MCF 10A (cell line): ENCODE results near the gene BTK. TPM values are rescaled to one million over a fixed set of nuclear protein-coding genes. Genes with fewer than 3 reads are reported as not detected.

Source experiments
- BruUV-seq: library from RNA; stranded (reverse); fragments of 400-500 nt; replicated peaks from 2 replicates; lab custom pipeline; 2021; lab: Mats Ljungman, UMichigan
- CTCF ChIA-PET: fragments of 300-600 bp; sonication (Branson Sonifier 250); formaldehyde crosslinking; extraction: SDS; loops from one replicate; lab custom pipeline; 2021; ENCODE audit warnings: antibody characterized with exemption, inconsistent platforms; lab: Yijun Ruan, JAX
- POLR2A ChIA-PET: fragments of 300-600, 350-650 bp; sonication (Branson Sonifier 250); formaldehyde crosslinking; extraction: SDS; loops from one replicate; lab custom pipeline; 2020; ENCODE audit warnings: antibody characterized with exemption, inconsistent platforms; lab: Yijun Ruan, JAX
- DNase-seq: peaks from one replicate; pipeline ENCODE4 v3.0.0-alpha.2; 2018; ENCODE audit not compliant: unreplicated experiment
- H3K27ac Mint-ChIP-seq: one replicate; pipeline ENCODE4 v1.8.0; 2022; ENCODE audit warnings: mild to moderate bottlenecking, low read depth, mixed read lengths; ENCODE audit not compliant: unreplicated experiment
- H3K27me3 Mint-ChIP-seq: one replicate; pipeline ENCODE4 v1.8.0; 2022; ENCODE audit warnings: mixed read lengths; ENCODE audit not compliant: insufficient read depth, unreplicated experiment
- H3K36me3 Mint-ChIP-seq: one replicate; pipeline ENCODE4 v1.8.0; 2022; ENCODE audit warnings: mild to moderate bottlenecking, moderate library complexity, mixed read lengths; ENCODE audit not compliant: insufficient read depth, unreplicated experiment
- H3K4me1 Mint-ChIP-seq: one replicate; pipeline ENCODE4 v1.8.0; 2022; ENCODE audit warnings: mixed read lengths; ENCODE audit not compliant: insufficient read depth, unreplicated experiment
- H3K4me3 Mint-ChIP-seq: one replicate; pipeline ENCODE4 v1.8.0; 2022; ENCODE audit warnings: mild to moderate bottlenecking, moderate library complexity, mixed read lengths; ENCODE audit not compliant: unreplicated experiment
- H3K9me3 Mint-ChIP-seq: one replicate; pipeline ENCODE4 v1.8.0; 2022; ENCODE audit warnings: mixed read lengths; ENCODE audit not compliant: unreplicated experiment
- CTCF ChIP-seq: fragments of 200-600 bp; IDR thresholded peaks from one replicate; pipeline ENCODE4 v1.8.0; 2022; ENCODE audit warnings: antibody characterized with exemption, mild to moderate bottlenecking; ENCODE audit not compliant: unreplicated experiment
- intact Hi-C: fragments of 100-400 bp; cut with micrococcal nuclease; formaldehyde crosslinking; loops from 2 replicates; pipeline ENCODE4 v1.14.1; 2022
- total RNA-seq: library from RNA; stranded (reverse); gene quantifications from 2 replicates; pipeline ENCODE4 v1.2.3, GENCODE V29; 2022

Gene BTK
- total RNA-seq, 1 experiment from 2014 or later, result not detected

- H3K4me1 Mint-ChIP-seq, result no peaks in the 10 kb centered on the region
These were observed 26.0 kb downstream of the BTK start for GRCh38 chrX:101359966-101360365.

DNA sequence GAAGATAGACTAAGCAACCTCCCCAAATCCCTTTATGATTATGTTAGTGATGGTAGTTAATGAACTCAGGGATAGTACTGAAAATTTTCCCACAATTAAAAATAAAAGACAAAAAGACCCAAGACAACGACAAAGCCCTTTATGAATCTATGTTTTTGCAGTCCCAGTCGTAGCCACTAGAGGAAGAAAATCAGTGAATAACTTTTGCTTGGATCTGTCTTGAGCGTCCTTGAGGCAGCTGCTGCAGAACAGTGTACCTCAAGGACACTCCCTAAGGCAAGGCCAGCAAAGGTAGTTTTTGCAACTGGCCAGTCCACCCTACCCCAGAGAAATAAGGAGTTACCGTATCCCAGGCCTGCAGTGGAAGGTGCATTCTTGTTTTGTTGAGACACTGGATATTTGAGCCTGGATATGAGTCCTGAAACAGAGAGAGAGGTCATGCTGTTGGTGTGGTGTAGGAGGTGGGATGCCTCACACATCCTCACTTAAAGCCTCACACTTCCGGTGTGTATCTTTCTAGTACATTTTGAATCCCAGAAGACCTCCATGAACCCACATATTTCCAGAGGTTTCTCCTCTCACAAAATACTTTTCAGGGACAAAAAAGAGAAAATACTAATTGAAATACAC lies 28.7 kb downstream of the BTK start:
- H3K27me3 Mint-ChIP-seq, result peaks cover 60% of the 10 kb centered on the region
- H3K9me3 Mint-ChIP-seq, result no peaks in the 10 kb centered on the region
- no peak for TF ChIP-seq CTCF
- BruUV-seq, result no TSS peak
- intact Hi-C loops, result no loop called here
- CTCF ChIA-PET, result interaction anchor here (0.9 kb wide), 1 partner anchor 8 kb away, joined by 3 read pairs; no protein-coding TSS in a partner anchor
- POLR2A ChIA-PET, result no interaction called here
- no peaks in the 10 kb centered on the region for H3K36me3 Mint-ChIP-seq
- H3K4me3 Mint-ChIP-seq, result no peak overlapping the region
- no peaks in the 10 kb centered on the region for H3K4me1 Mint-ChIP-seq
- peak; percentile 30 for DNase-seq
- no peak overlapping the region for H3K27ac Mint-ChIP-seq

More at GRCh38 chrX:101359966-101360365, 26.0 kb downstream of the BTK start:
- intact Hi-C loops, result no loop called here
- H3K27me3 Mint-ChIP-seq, result peaks cover 59% of the 10 kb centered on the region
- H3K27ac Mint-ChIP-seq, result no peak overlapping the region
- CTCF ChIA-PET, result interaction anchor here (0.6 to 0.7 kb wide), 2 partner anchors 41 to 242 kb away, joined by 3 to 6 read pairs; no protein-coding TSS in a partner anchor
- BruUV-seq, result no TSS peak
- no peaks in the 10 kb centered on the region for H3K9me3 Mint-ChIP-seq
- H3K36me3 Mint-ChIP-seq, result peaks cover 6% of the 10 kb centered on the region
- H3K4me3 Mint-ChIP-seq, result no peak overlapping the region
- no peak for DNase-seq
- no peak for TF ChIP-seq CTCF
- POLR2A ChIA-PET, result no interaction called here

GRCh38 chrX:101349193-101349562 lies 36.8 kb downstream of the BTK start:
- peaks cover 27% of the 10 kb centered on the region for H3K27me3 Mint-ChIP-seq
- ChIA-PET CTCF (interaction anchor here (1.0 kb wide), 2 partner anchors 8 to 42 kb away, joined by 3 to 4 read pairs; partner anchors contain the start of gene RPL36A), POLR2A (interaction anchor here (1.5 to 4.3 kb wide), 2 partner anchors 42 to 618 kb away, joined by 3 to 54 read pairs; partner anchors contain the start of gene RPL36A)
- no peak for DNase-seq
- no peak overlapping the region for H3K27ac Mint-ChIP-seq
- peaks cover 16% of the 10 kb centered on the region for H3K36me3 Mint-ChIP-seq
- no peaks in the 10 kb centered on the region for H3K9me3 Mint-ChIP-seq
- H3K4me1 Mint-ChIP-seq, result no peaks in the 10 kb centered on the region
- TF ChIP-seq CTCF, result no peak
- BruUV-seq, result no TSS peak
- peak overlapping the region; percentile 83 for H3K4me3 Mint-ChIP-seq
- intact Hi-C loops, result no loop called here

- BruUV-seq, result no TSS peak
These were observed 37.4 kb downstream of the BTK start, which contains the start of gene TIMM8A for GRCh38 chrX:101348452-101349192. TIMM8A (minus strand) TSS chrX:101348742; CDS start chrX:101348664, 78 bp downstream.

More at GRCh38 chrX:101348452-101349192, 37.4 kb downstream of the BTK start, which contains the start of gene TIMM8A:
- peak; percentile 76 for DNase-seq
- ChIA-PET POLR2A (interaction anchor here (0.7 to 4.3 kb wide), 4 partner anchors 42 to 619 kb away, joined by 3 to 54 read pairs (median 3); partner anchors contain the start of gene RPL36A), CTCF (interaction anchor here (1.0 to 1.7 kb wide), 3 partner anchors 9 to 42 kb away, joined by 3 to 5 read pairs (median 4); partner anchors contain the start of gene RPL36A)
- H3K4me3 Mint-ChIP-seq, result peak within 1 kb of the TSS; percentile 83
- H3K27me3 Mint-ChIP-seq, result peaks cover 27% of the 10 kb centered on the region
- intact Hi-C loops, result no loop called here
- H3K27ac Mint-ChIP-seq, result peak within 1 kb of the TSS; percentile 13
- no peaks in the 10 kb centered on the region for H3K4me1 Mint-ChIP-seq
- peaks cover 20% of the 10 kb centered on the region for H3K36me3 Mint-ChIP-seq
- no peaks in the 10 kb centered on the region for H3K9me3 Mint-ChIP-seq
- no peak for TF ChIP-seq CTCF
